Mucosa of descending colon (tissue), 3 donors: Measurements from ENCODE around the gene ZNF239. TPM values are rescaled to one million over a fixed set of nuclear protein-coding genes. Genes with fewer than 3 reads are reported as not detected.

ENCODE experiments used
- ATAC-seq: fragments of 200-7000 bp; cut with Tn5 transposase; one replicate; pipeline ENCODE4 v1.9.1; 2020; ENCODE audit warnings: mild to moderate bottlenecking, moderate library complexity
- DNase-seq, 3 donors: peaks; one replicate each; pipeline ENCODE4 v3.0.0-alpha.2; 2020
- H3K36me3 ChIP-seq: fragments of 200-600 bp; one replicate; pipeline ENCODE4 v1.8.0; 2021; ENCODE audit warnings: low read depth, mild to moderate bottlenecking
- H3K4me1 ChIP-seq: fragments of 200-600 bp; one replicate; pipeline ENCODE4 v1.8.0; 2021; ENCODE audit warnings: low read depth, mild to moderate bottlenecking
- H3K4me3 ChIP-seq: fragments of 200-600 bp; one replicate; pipeline ENCODE4 v1.8.0; 2021; ENCODE audit warnings: mild to moderate bottlenecking
- H3K9me3 ChIP-seq: fragments of 200-600 bp; one replicate; pipeline ENCODE4 v1.8.0; 2021; ENCODE audit warnings: mild to moderate bottlenecking
- intact Hi-C, 2 donors: fragments of 100-400 bp; cut with DNase I in 1 of 2; cut with micrococcal nuclease in 1 of 2; formaldehyde crosslinking; loops; one replicate each; pipeline versions ENCODE4 v1.11.0 to v1.11.1; 2022; cut with DNase I, micrococcal nuclease
- long read RNA-seq, 2 donors: library from polyadenylated mRNA; unstranded; transcript quantifications; one replicate each; pipeline ENCODE4 v2.0.0, GENCODE V29; 2019 to 2021
- total RNA-seq, 3 donors: library from RNA; stranded (reverse); fragmentation: NEBNext Ultra II Directional in 2 of 3; extraction: Animal tissue kit (Norgen Biotek cat#: 25700) in 2 of 3; gene quantifications; one replicate each; pipeline versions ENCODE4 v1.2.1 to v1.2.4, GENCODE V29; 2021 to 2023
- TF ChIP-seq, protein P1 (sequence below): fragments of 200-600 bp; IDR thresholded peaks from one replicate; pipeline ENCODE4 v1.8.0; 2022; ENCODE audit warnings: antibody characterized with exemption, mild to moderate bottlenecking
- donor health status: DM: no; HTN: no; CAD: no; lungs with moderate emphysema.
- donor health status: DM: no; HTN: no; CAD: no.
- donor health status: DM: no; HTN: yes; CAD: no.

Gene ZNF239
- total RNA-seq: 1 to 10 TPM; 1.5 to 3.7 (median 1.9) TPM
- long read RNA-seq, donor 1, partial matches to known transcripts: 0 of 4 reads
- long read RNA-seq, donor 1, other reads (novel, unspliced or antisense): 2 of 4 reads
- long read RNA-seq, donor 2: 0 reads

DNA sequence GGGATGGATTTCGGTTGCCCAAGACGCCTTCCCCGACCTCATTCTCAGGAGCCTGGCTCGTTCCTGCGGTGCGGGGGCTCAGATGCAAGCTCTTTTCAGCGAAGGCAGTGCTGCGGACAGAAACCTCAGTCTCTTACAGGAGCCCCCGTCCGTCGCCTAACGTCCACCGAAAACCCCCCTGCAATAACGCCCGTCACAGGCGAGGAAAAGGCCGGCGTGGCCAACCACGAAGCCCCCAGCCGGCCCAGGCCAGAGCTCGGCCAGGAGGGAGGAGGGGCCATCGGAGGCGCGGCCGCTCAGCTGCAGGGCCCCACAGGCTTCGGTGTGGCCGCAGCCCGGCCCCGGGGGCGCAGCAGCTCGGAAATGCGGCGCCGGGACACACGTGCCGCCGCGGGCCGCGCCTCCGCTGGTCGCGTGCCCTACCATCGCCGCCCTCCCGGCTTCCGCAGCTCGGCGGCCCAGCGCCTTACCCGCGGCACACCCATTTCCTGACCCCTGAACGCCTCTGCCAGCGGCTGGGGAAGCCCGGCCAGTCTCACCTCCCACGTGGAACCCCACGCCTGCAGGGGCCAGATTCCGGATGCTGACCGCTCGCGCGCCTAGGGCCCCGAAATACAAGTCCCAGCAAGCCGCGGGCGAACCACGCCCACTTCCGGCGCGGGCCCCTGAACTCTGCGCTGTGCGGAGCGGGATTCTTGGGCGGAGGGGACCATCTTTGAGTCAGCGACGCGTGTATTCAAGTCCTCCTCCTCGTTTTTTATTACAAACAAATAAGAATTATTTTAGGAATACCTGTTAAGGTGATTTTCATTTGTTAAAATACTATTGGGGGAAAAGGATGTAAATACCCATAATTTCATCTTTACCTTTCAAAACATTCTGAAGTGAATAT, at the start of gene ZNF239:
Gene ZNF239, minus strand, starts transcription at position 616 of the 892 bp plus-strand sequence. CDS start 16,537 bp downstream, outside the sequence.
- TF ChIP-seq, protein P1, sequence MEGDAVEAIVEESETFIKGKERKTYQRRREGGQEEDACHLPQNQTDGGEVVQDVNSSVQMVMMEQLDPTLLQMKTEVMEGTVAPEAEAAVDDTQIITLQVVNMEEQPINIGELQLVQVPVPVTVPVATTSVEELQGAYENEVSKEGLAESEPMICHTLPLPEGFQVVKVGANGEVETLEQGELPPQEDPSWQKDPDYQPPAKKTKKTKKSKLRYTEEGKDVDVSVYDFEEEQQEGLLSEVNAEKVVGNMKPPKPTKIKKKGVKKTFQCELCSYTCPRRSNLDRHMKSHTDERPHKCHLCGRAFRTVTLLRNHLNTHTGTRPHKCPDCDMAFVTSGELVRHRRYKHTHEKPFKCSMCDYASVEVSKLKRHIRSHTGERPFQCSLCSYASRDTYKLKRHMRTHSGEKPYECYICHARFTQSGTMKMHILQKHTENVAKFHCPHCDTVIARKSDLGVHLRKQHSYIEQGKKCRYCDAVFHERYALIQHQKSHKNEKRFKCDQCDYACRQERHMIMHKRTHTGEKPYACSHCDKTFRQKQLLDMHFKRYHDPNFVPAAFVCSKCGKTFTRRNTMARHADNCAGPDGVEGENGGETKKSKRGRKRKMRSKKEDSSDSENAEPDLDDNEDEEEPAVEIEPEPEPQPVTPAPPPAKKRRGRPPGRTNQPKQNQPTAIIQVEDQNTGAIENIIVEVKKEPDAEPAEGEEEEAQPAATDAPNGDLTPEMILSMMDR: no peak
- ATAC-seq: peak; percentile 97
- intact Hi-C loops: no loop called here
- Histone ChIP-seq H3K4me3 (peak within 1 kb of the TSS; percentile 9), H3K9me3 (no peaks in the 10 kb centered on the region), H3K4me1 (no peaks in the 10 kb centered on the region), H3K36me3 (no peaks in the 10 kb centered on the region)
- peak; percentile 87 to 93 (median 90) for DNase-seq

GRCh38 chr10:43623351-43623750, 48.9 kb upstream of the ZNF239 start:
- intact Hi-C loops: no loop called here
- H3K4me3 ChIP-seq: no peak overlapping the region

DNA sequence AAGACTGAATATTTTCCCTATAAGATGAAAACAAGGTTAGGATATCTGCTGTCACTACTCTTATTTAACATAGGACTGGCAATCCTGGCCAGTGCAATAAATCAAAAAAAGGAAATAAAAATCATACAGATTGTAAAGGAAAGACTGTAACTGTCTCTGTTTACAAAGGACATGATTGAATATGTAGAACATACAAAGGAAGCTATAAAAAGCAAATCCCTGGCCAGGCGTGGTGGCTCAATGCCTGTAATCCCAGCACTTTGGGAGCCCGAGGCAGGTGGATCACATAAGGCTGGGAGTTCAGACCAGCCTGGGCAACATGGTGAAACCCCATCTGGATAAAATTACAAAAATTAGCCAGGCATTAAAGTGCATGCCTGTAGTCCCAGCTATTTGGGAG, 47.6 kb upstream of the ZNF239 start:
- intact Hi-C loops: no loop called here
- TF ChIP-seq, protein P1: no peak
- DNase-seq: peak in 2 of 3 donors; percentile 31 to 40

More at GRCh38 chr10:43623351-43623750, 48.9 kb upstream of the ZNF239 start:
- Histone ChIP-seq H3K9me3 (peaks cover 14% of the 10 kb centered on the region), H3K4me1 (no peaks in the 10 kb centered on the region), H3K36me3 (no peaks in the 10 kb centered on the region)
- DNase-seq: no peak
- TF ChIP-seq, protein P1: no peak
- ATAC-seq: peak; percentile 35

DNA sequence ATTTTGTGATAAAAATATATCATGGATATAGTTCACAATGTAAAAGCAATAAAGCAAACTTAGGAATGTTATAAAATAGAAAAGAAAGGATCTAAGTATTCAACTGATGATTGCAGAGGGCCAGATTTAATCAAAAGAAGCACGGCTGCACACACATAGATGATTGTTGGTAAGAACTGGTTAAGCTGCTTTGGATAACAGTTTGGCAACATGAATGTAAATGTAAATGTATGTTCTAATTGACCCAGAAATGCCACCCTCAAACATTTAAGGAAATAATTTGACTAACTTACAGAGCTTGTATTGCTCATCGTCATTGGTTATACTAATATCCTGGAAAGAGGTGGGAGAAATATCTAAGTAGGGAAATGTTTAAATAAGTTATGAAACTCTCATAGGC, 45.0 kb upstream of the ZNF239 start:
- ATAC-seq: no peak
- Histone ChIP-seq H3K9me3 (peaks cover 47% of the 10 kb centered on the region), H3K36me3 (no peaks in the 10 kb centered on the region), H3K4me3 (no peak overlapping the region), H3K4me1 (no peaks in the 10 kb centered on the region)
- DNase-seq: no peak
- intact Hi-C loops: no loop called here
- TF ChIP-seq, protein P1: no peak

More for the DNA sequence above, 47.6 kb upstream of the ZNF239 start:
- ATAC-seq: peak; percentile 70
- H3K36me3 ChIP-seq: no peaks in the 10 kb centered on the region
- H3K4me3 ChIP-seq: no peak overlapping the region
- no peaks in the 10 kb centered on the region for H3K4me1 ChIP-seq
- H3K9me3 ChIP-seq: peaks cover 24% of the 10 kb centered on the region

GRCh38 chr10:43616697-43617370, 42.4 kb upstream of the ZNF239 start:
- DNase-seq: no peak
- Histone ChIP-seq H3K36me3 (no peaks in the 10 kb centered on the region), H3K9me3 (peaks cover 54% of the 10 kb centered on the region), H3K4me3 (no peak overlapping the region), H3K4me1 (no peaks in the 10 kb centered on the region)
- intact Hi-C loops: no loop called here
- TF ChIP-seq, protein P1: no peak
- no peak for ATAC-seq
